HK-2 (cell line): Measurements from ENCODE around the gene EBF4.
"Not testable (repeated sequence)": the region's sequence is repeated elsewhere in the genome, so short reads cannot be mapped to it uniquely, and the experiment has no call there.

Source experiments
- DNase-seq: peaks from one replicate; pipeline ENCODE4 v3.0.0-alpha.2; 2018; ENCODE audit not compliant: unreplicated experiment

The EBF4 gene

GRCh38 chr20:2796011-2796660, 103.6 kb downstream of the EBF4 start:
- no peak for DNase-seq

- DNase-seq, result no peak
Observed at GRCh38 chr20:2797136-2797983, 104.8 kb downstream of the EBF4 start.

GRCh38 chr20:2798095-2798805, 105.7 kb downstream of the EBF4 start:
- DNase-seq, result no peak

GRCh38 chr20:2798814-2799213, 106.2 kb downstream of the EBF4 start:
- no peak for DNase-seq

GRCh38 chr20:2799271-2799670, 106.7 kb downstream of the EBF4 start:
- DNase-seq, result no peak

GRCh38 chr20:2799688-2800520, 107.3 kb downstream of the EBF4 start:
- DNase-seq, result no peak

- DNase-seq, result no peak
Observed at GRCh38 chr20:2800521-2801285, 108.1 kb downstream of the EBF4 start, which contains the start of gene CPXM1. CPXM1 (minus strand) TSS chr20:2800627; CDS start chr20:2800572, 55 bp downstream.

GRCh38 chr20:2801286-2801728, 108.7 kb downstream of the EBF4 start:
- DNase-seq, result no peak

- no peak for DNase-seq
Observed at GRCh38 chr20:2804041-2804828, 111.7 kb downstream of the EBF4 start.

GRCh38 chr20:2804852-2805688, 112.5 kb downstream of the EBF4 start:
- DNase-seq, result no peak

GRCh38 chr20:2805689-2806350, 113.2 kb downstream of the EBF4 start:
- no peak for DNase-seq

GRCh38 chr20:2806351-2806701, 113.7 kb downstream of the EBF4 start:
- no peak for DNase-seq

- DNase-seq, result no peak
Observed at GRCh38 chr20:2807019-2807418, 114.4 kb downstream of the EBF4 start.

GRCh38 chr20:2807929-2808328, 115.3 kb downstream of the EBF4 start:
- DNase-seq, result not testable (repeated sequence)

GRCh38 chr20:2809690-2810089, 117.1 kb downstream of the EBF4 start:
- DNase-seq, result no peak
